WTC11 (cell line): Measurements from ENCODE around the gene U2AF1L4.

ENCODE experiments used
- FOXK1 ChIP-seq: sonication (generic); formaldehyde crosslinking; IDR thresholded peaks from 2 replicates; pipeline ENCODE4 v1.8.0; 2022; ENCODE audit warnings: mild to moderate bottlenecking, moderate library complexity, missing genetic modification reagents
- JUN ChIP-seq: sonication (generic); formaldehyde crosslinking; IDR thresholded peaks from 2 replicates; pipeline ENCODE4 v1.8.0; 2023; ENCODE audit warnings: mild to moderate bottlenecking, missing genetic modification reagents
- OVOL2 ChIP-seq: fragments of 250-450 bp; sonication (Bioruptor Pico); IDR thresholded peaks from 2 replicates; pipeline ENCODE4 v1.9.0; 2021; ENCODE audit warnings: mild to moderate bottlenecking, borderline replicate concordance
- TCF7 ChIP-seq: sonication (generic); formaldehyde crosslinking; IDR thresholded peaks from 2 replicates; pipeline ENCODE4 v1.8.0; 2022; ENCODE audit warnings: mild to moderate bottlenecking, low read depth, missing genetic modification reagents, moderate library complexity
- TF ChIP-seq, protein P1 (sequence below): fragments of 200-600 bp; IDR thresholded peaks from 2 replicates; pipeline ENCODE4 v1.8.0; 2022; ENCODE audit warnings: antibody characterized with exemption

GRCh38 chr19:35755131-35755549 lies 9.9 kb upstream of the U2AF1L4 start:
- TF ChIP-seq, protein P1, sequence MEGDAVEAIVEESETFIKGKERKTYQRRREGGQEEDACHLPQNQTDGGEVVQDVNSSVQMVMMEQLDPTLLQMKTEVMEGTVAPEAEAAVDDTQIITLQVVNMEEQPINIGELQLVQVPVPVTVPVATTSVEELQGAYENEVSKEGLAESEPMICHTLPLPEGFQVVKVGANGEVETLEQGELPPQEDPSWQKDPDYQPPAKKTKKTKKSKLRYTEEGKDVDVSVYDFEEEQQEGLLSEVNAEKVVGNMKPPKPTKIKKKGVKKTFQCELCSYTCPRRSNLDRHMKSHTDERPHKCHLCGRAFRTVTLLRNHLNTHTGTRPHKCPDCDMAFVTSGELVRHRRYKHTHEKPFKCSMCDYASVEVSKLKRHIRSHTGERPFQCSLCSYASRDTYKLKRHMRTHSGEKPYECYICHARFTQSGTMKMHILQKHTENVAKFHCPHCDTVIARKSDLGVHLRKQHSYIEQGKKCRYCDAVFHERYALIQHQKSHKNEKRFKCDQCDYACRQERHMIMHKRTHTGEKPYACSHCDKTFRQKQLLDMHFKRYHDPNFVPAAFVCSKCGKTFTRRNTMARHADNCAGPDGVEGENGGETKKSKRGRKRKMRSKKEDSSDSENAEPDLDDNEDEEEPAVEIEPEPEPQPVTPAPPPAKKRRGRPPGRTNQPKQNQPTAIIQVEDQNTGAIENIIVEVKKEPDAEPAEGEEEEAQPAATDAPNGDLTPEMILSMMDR: no peak
- TF ChIP-seq JUN (CRISPR knock-in tag): no peak
- TF ChIP-seq TCF7: no peak
- no peak for TF ChIP-seq FOXK1
- no peak for TF ChIP-seq OVOL2
